Measurements from ENCODE around the gene TEX11. TPM values are rescaled to one million over a fixed set of nuclear protein-coding genes. Genes with fewer than 3 reads are reported as not detected.

TEX11 gene
- total RNA-seq, 4 donors from 2014 or later, result not detected

DNA sequence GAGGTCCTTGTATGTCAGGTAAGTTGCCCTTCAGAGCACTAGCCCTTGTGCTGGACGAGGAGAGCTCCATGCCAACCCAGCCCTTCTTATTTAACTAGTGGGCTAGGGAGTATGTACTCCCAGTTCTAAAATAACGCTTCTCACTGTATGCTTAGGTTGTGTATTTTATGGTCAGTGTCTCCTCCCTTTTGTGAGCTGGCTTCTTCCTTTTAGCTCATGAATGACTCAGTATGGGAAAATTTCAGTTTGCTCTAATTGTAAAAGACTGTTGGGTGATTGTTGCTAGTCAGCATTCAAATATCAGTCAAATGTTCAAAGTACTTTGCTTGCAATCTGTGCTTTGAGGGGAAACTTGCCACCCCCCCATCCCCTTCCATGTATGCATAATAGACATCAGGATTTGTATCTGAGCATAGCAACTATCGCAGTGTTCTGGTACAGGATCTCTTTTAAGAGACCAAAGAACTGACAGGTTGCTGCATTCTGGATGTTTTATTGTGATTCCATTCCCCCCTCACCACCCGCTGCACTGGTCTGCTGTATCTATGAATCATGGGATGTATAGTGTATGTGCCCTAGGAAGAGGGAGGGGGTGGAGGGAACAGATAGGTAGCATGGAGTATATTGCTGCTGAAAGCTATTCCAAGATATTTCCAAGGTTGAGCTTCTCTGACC lies 429.1 kb downstream of the TEX11 start:
- no peak for DNase-seq (ENCODE audit: low spot score in 2 of 2)
- 62 to 68% methylated on average over 4 of the region's 4 CpGs for WGBS, 2 donors
- no peaks in the 10 kb centered on the region for H3K9me3 ChIP-seq
- peak overlapping the region in 1 of 4 donors; percentile 50 for H3K27ac ChIP-seq
- peaks cover 0 to 17% of the 10 kb centered on the region in 2 donors for H3K27me3 ChIP-seq
- TF ChIP-seq POLR2A (IDR thresholded peaks at IDR 0.05) (no peak), EP300 (IDR thresholded peaks at IDR 0.05) (no peak)
- TF ChIP-seq, protein P1, sequence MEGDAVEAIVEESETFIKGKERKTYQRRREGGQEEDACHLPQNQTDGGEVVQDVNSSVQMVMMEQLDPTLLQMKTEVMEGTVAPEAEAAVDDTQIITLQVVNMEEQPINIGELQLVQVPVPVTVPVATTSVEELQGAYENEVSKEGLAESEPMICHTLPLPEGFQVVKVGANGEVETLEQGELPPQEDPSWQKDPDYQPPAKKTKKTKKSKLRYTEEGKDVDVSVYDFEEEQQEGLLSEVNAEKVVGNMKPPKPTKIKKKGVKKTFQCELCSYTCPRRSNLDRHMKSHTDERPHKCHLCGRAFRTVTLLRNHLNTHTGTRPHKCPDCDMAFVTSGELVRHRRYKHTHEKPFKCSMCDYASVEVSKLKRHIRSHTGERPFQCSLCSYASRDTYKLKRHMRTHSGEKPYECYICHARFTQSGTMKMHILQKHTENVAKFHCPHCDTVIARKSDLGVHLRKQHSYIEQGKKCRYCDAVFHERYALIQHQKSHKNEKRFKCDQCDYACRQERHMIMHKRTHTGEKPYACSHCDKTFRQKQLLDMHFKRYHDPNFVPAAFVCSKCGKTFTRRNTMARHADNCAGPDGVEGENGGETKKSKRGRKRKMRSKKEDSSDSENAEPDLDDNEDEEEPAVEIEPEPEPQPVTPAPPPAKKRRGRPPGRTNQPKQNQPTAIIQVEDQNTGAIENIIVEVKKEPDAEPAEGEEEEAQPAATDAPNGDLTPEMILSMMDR (IDR thresholded peaks at IDR 0.05), result no peak
- H3K4me1 ChIP-seq, result peaks cover 0 to 35% (median 1%) of the 10 kb centered on the region in 4 donors
- no peaks in the 10 kb centered on the region for H3K36me3 ChIP-seq
- H3K4me3 ChIP-seq, result no peak overlapping the region

Small RNA genes lying within 50 kb of the gene (small RNA-seq; reads per million reads assigned to genes)
- not detected for gene SNORD3E

Other genes starting within 250 kb of the TEX11 start
- under 1 TPM in 1 of 4 donors, not detected in 3; 0.21 TPM for gene SLC7A3, start 22.4 kb upstream of the TEX11 start, total RNA-seq
- gene SNX12, start 159.6 kb upstream of the TEX11 start, total RNA-seq, result 10 to 100 TPM; 41.6 to 52.2 (median 43.1) TPM
- 10 to 100 TPM; 18.9 to 35.4 (median 30.5) TPM for gene FOXO4, start 187.1 kb upstream of the TEX11 start, total RNA-seq
- not detected for gene CXorf65, start 198.0 kb upstream of the TEX11 start, total RNA-seq
- gene IL2RG, start 202.9 kb upstream of the TEX11 start, total RNA-seq, result 10 to 100 TPM in 1 of 4 donors, 1 to 10 TPM in 3; 4.6 to 12.2 (median 5.5) TPM
- gene MED12, start 209.9 kb upstream of the TEX11 start, total RNA-seq, result 10 to 100 TPM; 30.8 to 65.8 (median 48.3) TPM
- gene NLGN3, start 236.1 kb upstream of the TEX11 start, total RNA-seq, result 10 to 100 TPM; 10.4 to 19.2 (median 10.8) TPM